Neutrophil (primary cell): ENCODE measurements around the gene MRPL33.

Source experiments
- H3K27ac ChIP-seq: fragments of 200-600 bp; sonication (generic); 2 replicates; pipeline ENCODE4 v1.5.1; 2016; ENCODE audit warnings: mild to moderate bottlenecking, moderate library complexity
- H3K27me3 ChIP-seq: fragments of 200-600 bp; sonication (generic); 2 replicates; pipeline ENCODE4 v1.6.0; 2016; ENCODE audit warnings: mild to moderate bottlenecking
- H3K36me3 ChIP-seq: fragments of 200-600 bp; sonication (generic); 2 replicates; pipeline ENCODE4 v1.5.1; 2017
- H3K4me1 ChIP-seq, 2 experiments: fragments of 200-600 bp in 1 of 2; sonication (generic) in 1 of 2; 1 replicate in 1 of 2; 2 replicates in 1 of 2; pipeline versions ENCODE4 v1.5.1 to v1.6.1; 2013 to 2016; ENCODE audit warnings: low read depth in 1 of 2, low read length in 1 of 2, mild to moderate bottlenecking in 1 of 2, moderate library complexity in 1 of 2; ENCODE audit not compliant: control insufficient read depth in 1 of 2, insufficient read depth in 1 of 2
- H3K4me3 ChIP-seq, 2 experiments: fragments of 200-600 bp in 1 of 2; sonication (generic) in 1 of 2; 1 replicate in 1 of 2; 2 replicates in 1 of 2; pipeline ENCODE4 v1.5.1; 2013 to 2016; ENCODE audit warnings: low read depth in 1 of 2, low read length in 1 of 2, mild to moderate bottlenecking in 1 of 2, moderate library complexity in 1 of 2
- H3K9me3 ChIP-seq: fragments of 200-600 bp; sonication (generic); 2 replicates; pipeline ENCODE4 v1.5.1; 2016
- CTCF ChIP-seq: fragments of 200-600 bp; sonication (generic); IDR thresholded peaks from 2 replicates; pipeline ENCODE4 v1.5.1; 2016; ENCODE audit warnings: antibody characterized with exemption

MRPL33 gene

GRCh38 chr2:27776696-27777095 lies 5.2 kb downstream of the MRPL33 start:
- Histone ChIP-seq H3K27me3 (no peaks in the 10 kb centered on the region), H3K36me3 (peaks cover 42% of the 10 kb centered on the region), H3K27ac (no peak overlapping the region), H3K4me3 (no peak overlapping the region), H3K9me3 (no peaks in the 10 kb centered on the region), H3K4me1 (peaks cover 12 to 17% of the 10 kb centered on the region in 2 experiments)
- TF ChIP-seq CTCF = no peak

GRCh38 chr2:27779417-27780055 lies 8.0 kb downstream of the MRPL33 start:
- Histone ChIP-seq H3K27me3 (no peaks in the 10 kb centered on the region), H3K36me3 (peaks cover 32% of the 10 kb centered on the region), H3K4me1 (no peaks in the 10 kb centered on the region), H3K9me3 (no peaks in the 10 kb centered on the region), H3K4me3 (no peak overlapping the region), H3K27ac (no peak overlapping the region)
- TF ChIP-seq CTCF = no peak

GRCh38 chr2:27781496-27781895 lies 10.0 kb downstream of the MRPL33 start:
- no peak overlapping the region for H3K4me3 ChIP-seq
- TF ChIP-seq CTCF = no peak
- H3K9me3 ChIP-seq = no peaks in the 10 kb centered on the region
- H3K27me3 ChIP-seq = no peaks in the 10 kb centered on the region
- no peaks in the 10 kb centered on the region for H3K4me1 ChIP-seq
- no peak overlapping the region for H3K27ac ChIP-seq
- H3K36me3 ChIP-seq = peaks cover 16% of the 10 kb centered on the region

- no peaks in the 10 kb centered on the region for H3K4me1 ChIP-seq
- no peaks in the 10 kb centered on the region for H3K9me3 ChIP-seq
- no peaks in the 10 kb centered on the region for H3K27me3 ChIP-seq
- H3K27ac ChIP-seq = no peak overlapping the region
- no peak overlapping the region for H3K4me3 ChIP-seq
- H3K36me3 ChIP-seq = peaks cover 16% of the 10 kb centered on the region
- no peak for TF ChIP-seq CTCF
These were observed 11.2 kb downstream of the MRPL33 start for GRCh38 chr2:27782701-27783100.

- Histone ChIP-seq H3K9me3 (no peaks in the 10 kb centered on the region), H3K36me3 (no peaks in the 10 kb centered on the region), H3K4me3 (no peak overlapping the region), H3K27ac (no peak overlapping the region), H3K4me1 (peaks cover 6 to 7% of the 10 kb centered on the region in 2 experiments), H3K27me3 (no peaks in the 10 kb centered on the region)
- TF ChIP-seq CTCF = no peak
These were observed 19.3 kb downstream of the MRPL33 start for GRCh38 chr2:27790796-27791195.
